Adrenal gland (tissue), 12 donors: ENCODE results near the gene CACNA1D. TPM values are rescaled to one million over a fixed set of nuclear protein-coding genes. Genes with fewer than 3 reads are reported as not detected.

Source experiments
- DNase-seq, 7 donors: peaks; one replicate each; pipeline ENCODE4 v3.0.0-alpha.2; 2019 to 2020
- H3K27ac ChIP-seq, 5 donors: fragments of 200-600 bp; sonication (generic) in 4 of 5; 1 replicate in 3 of 5; 2 replicates in 2 of 5; pipeline versions ENCODE4 v1.5.1 to v1.8.0; 2016 to 2020; ENCODE audit warnings: mild to moderate bottlenecking in 1 of 5
- H3K27me3 ChIP-seq: fragments of 200-600 bp; 2 replicates; pipeline ENCODE4 v1.8.0; 2021
- H3K36me3 ChIP-seq, 2 donors: fragments of 200-600 bp; replicated peaks in 1 of 2; 1 replicate in 1 of 2; 2 replicates in 1 of 2; pipeline versions ENCODE4 v1.5.1 to v1.8.0; 2018 to 2022
- H3K4me1 ChIP-seq, 2 donors: fragments of 200-600 bp; replicated peaks in 1 of 2; 1 replicate in 1 of 2; 2 replicates in 1 of 2; pipeline versions ENCODE4 v1.5.1 to v1.8.0; 2018 to 2021
- H3K4me3 ChIP-seq, 4 donors: fragments of 200-600 bp; sonication (generic) in 3 of 4; one replicate each; pipeline ENCODE4 v1.5.1; 2016 to 2018
- H3K9me3 ChIP-seq, 3 donors: fragments of 200-600 bp; sonication (generic) in 1 of 3; replicated peaks in 1 of 3; 1 replicate in 2 of 3; 2 replicates in 1 of 3; pipeline versions ENCODE4 v1.5.1 to v1.8.0; 2016 to 2021
- POLR2A ChIP-seq, 2 donors: fragments of 450-650 bp; IDR thresholded peaks; one replicate each; pipeline ENCODE4 v1.6.1; 2017; ENCODE audit warnings: antibody characterized with exemption in 2 of 2, mild to moderate bottlenecking in 2 of 2, moderate library complexity in 1 of 2
- WGBS, 4 donors: extraction: QIAGEN DNeasy Blood & Tissue Kit in 2 of 4; methylation state at CpG; one replicate each; pipeline versions ENCODE4 v1.1.5 to v1.1.7; 2013 to 2017; 5-methylcytosine and 5-hydroxymethylcytosine counted together
- intact Hi-C, 2 donors: fragments of 100-400 bp; cut with DNase I; formaldehyde crosslinking; loops; one replicate each; pipeline versions ENCODE4 v1.14.1 to v1.15.0; 2022 to 2023
- polyA plus RNA-seq, 3 donors: library from polyadenylated mRNA; stranded (reverse); fragments of 200-250 nt in 2 of 3; fragments of 350-450 nt in 1 of 3; fragmentation: Illumina TruSeq in 1 of 3; extraction: RNeasy Lipid Tissue Mini Kit (QIAGEN cat#74804) in 1 of 3; gene quantifications; one replicate each; pipeline ENCODE4 v1.2.3, GENCODE V29; 2013 to 2014
- total RNA-seq, 9 donors: library from RNA; depleted of rRNA in 4 of 9; stranded (reverse); fragments of >200 nt in 4 of 9; fragments of 120-200 nt in 1 of 9; fragmentation: NEBNext Ultra II Directional in 1 of 9; extraction: Animal tissue kit (Norgen Biotek cat#: 25700) in 1 of 9; gene quantifications; one replicate each; pipeline versions ENCODE4 v1.1.0 to v1.2.4, GENCODE V29; 2013 to 2023
- TF ChIP-seq, protein P1 (sequence below), 6 experiments: fragments of 450-650 bp in 4 of 6; fragments of 200-600 bp in 2 of 6; sonication (generic) in 1 of 6; IDR thresholded peaks; 1 replicate in 5 of 6; 2 replicates in 1 of 6; pipeline versions ENCODE4 v1.5.1 to v1.8.0; 2016 to 2021; ENCODE audit warnings: antibody characterized with exemption in 6 of 6, mild to moderate bottlenecking in 2 of 6, moderate library complexity in 1 of 6
- donor health status: healthy with polysubstance abuse.
- donor health status: Bipolar disorder and iron deficiency.
- donor health status: DM: yes; HTN: yes; CAD: no.
- donor health status: DM: no; HTN: no; CAD: no.
- donor health status: DM: no; HTN: no; CAD: no.
- donor health status: DM: yes; HTN: yes; CAD: no.

The CACNA1D gene
- total and polyA plus RNA-seq, 12 donors, result 25.8 to 111 (median 63.0) TPM

DNA sequence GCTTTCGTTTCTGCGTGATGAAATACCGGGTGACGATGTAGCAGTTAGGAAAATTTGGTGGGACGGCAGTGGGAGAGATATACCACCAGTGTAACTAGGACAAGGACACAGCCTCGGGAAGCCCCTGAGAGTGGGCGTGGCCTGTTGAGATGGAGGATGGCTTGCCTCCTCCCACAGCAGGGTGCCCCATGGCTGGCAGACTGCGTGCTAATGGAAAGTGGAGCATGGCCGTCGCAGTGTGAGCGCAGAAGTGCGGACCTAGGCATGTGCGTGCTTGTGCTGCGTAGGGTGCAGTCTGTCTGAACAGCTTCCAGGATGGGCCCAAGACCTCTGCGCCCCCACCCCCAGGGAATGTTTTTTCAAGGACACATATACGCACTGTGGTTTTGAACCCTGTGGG, 295.0 kb downstream of the CACNA1D start:
- intact Hi-C loops, result no loop called here
- WGBS, 4 donors, result 84 to 92% (median 91%) methylated on average over 16 of the region's 16 CpGs
- no peak for DNase-seq
- no peaks in the 10 kb centered on the region for H3K4me1 ChIP-seq
- H3K36me3 ChIP-seq, result peaks cover 0 to 8% of the 10 kb centered on the region in 2 donors
- no peaks in the 10 kb centered on the region for H3K27me3 ChIP-seq
- no peak overlapping the region for H3K27ac ChIP-seq
- H3K9me3 ChIP-seq, result no peaks in the 10 kb centered on the region
- no peak overlapping the region for H3K4me3 ChIP-seq
- no peak for TF ChIP-seq POLR2A (IDR thresholded peaks at IDR 0.05)
- TF ChIP-seq, protein P1, sequence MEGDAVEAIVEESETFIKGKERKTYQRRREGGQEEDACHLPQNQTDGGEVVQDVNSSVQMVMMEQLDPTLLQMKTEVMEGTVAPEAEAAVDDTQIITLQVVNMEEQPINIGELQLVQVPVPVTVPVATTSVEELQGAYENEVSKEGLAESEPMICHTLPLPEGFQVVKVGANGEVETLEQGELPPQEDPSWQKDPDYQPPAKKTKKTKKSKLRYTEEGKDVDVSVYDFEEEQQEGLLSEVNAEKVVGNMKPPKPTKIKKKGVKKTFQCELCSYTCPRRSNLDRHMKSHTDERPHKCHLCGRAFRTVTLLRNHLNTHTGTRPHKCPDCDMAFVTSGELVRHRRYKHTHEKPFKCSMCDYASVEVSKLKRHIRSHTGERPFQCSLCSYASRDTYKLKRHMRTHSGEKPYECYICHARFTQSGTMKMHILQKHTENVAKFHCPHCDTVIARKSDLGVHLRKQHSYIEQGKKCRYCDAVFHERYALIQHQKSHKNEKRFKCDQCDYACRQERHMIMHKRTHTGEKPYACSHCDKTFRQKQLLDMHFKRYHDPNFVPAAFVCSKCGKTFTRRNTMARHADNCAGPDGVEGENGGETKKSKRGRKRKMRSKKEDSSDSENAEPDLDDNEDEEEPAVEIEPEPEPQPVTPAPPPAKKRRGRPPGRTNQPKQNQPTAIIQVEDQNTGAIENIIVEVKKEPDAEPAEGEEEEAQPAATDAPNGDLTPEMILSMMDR (IDR thresholded peaks at IDR 0.05), result no peak

DNA sequence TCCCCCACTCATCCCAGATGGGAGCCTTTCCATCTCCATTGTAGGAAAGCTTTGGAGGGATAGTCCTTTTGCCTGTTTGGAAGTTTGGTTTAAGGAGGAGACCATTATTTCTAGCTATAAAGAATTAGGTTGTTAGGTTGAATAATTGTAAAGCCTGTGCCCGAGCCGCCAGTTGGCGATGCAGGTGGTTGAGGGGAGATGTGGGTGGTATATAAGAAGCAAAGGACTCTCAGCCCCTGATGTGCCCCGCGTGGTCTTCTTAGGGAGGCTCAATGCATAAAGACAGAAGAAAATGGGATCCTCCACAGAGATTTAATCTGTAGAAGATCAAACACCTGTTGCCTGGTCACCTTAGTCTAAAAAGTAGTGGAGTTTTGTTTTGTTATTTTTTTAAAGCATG, 296.1 kb downstream of the CACNA1D start:
- intact Hi-C loops, result no loop called here
- no peak overlapping the region for H3K27ac ChIP-seq
- WGBS, 4 donors, result 93 to 100% (median 95%) methylated on average over 5 of the region's 5 CpGs
- DNase-seq, result no peak
- H3K4me3 ChIP-seq, result no peak overlapping the region
- H3K27me3 ChIP-seq, result no peaks in the 10 kb centered on the region
- H3K36me3 ChIP-seq, result no peaks in the 10 kb centered on the region
- H3K9me3 ChIP-seq, result no peaks in the 10 kb centered on the region
- TF ChIP-seq POLR2A (IDR thresholded peaks at IDR 0.05), result no peak
- TF ChIP-seq, protein P1 (IDR thresholded peaks at IDR 0.05), result no peak
- H3K4me1 ChIP-seq, result peaks cover 0 to under 1% of the 10 kb centered on the region in 2 donors

DNA sequence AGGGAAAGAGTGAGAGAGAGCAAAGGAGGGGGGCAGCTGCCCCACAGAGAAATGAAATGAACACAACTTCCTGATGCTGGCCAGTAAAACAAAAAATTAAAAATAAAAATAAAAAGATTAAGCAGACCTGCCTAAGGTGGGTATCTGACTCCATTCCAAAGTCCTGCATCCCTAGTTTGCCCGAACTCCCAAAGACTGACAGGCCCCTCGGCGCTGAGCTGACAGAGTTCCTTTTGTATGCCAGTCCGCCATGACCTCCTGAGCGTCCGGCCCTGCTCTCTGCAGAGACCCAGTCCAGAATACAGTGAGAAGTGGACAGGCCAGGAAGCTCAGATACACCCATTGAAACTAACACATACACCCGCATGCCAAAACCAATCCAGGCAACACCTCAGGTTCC, 296.9 kb downstream of the CACNA1D start:
- WGBS, 4 donors, result 85 to 92% (median 87%) methylated on average over 7 of the region's 7 CpGs
- TF ChIP-seq POLR2A (IDR thresholded peaks at IDR 0.05), result no peak
- TF ChIP-seq, protein P1 (IDR thresholded peaks at IDR 0.05), result no peak
- DNase-seq, result no peak
- Histone ChIP-seq H3K9me3 (no peaks in the 10 kb centered on the region), H3K36me3 (no peaks in the 10 kb centered on the region), H3K27me3 (no peaks in the 10 kb centered on the region), H3K4me3 (no peak overlapping the region), H3K4me1 (peaks cover 0 to 8% of the 10 kb centered on the region in 2 donors), H3K27ac (no peak overlapping the region)
- intact Hi-C loops, result no loop called here

DNA sequence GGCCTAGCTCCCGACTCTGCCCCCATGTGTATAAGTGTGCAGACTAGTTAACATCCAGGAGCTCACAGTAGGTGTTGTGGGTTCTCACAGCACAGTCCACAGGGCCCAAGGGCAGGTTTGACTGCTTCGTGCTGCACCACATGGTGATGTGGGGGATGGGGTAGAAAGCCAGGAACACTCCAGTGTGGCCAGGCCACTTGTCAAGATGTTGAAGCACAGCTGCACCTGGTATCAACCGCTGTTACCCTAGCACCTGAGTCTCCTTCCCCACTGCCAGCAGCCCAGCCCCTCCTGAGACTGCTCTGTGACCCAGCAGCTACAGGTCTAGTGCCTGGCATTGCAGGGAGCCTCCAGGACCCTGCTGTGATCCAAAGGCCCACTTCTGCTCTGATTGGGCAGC, 298.5 kb downstream of the CACNA1D start:
- 80 to 92% (median 90%) methylated on average over 2 to 3 of the region's 3 CpGs; no CpG with 5 or more reads in 1 of the 4 donors for WGBS, 4 donors
- no peak overlapping the region for H3K4me3 ChIP-seq
- intact Hi-C loops, result no loop called here
- no peaks in the 10 kb centered on the region for H3K9me3 ChIP-seq
- H3K4me1 ChIP-seq, result peaks cover 0 to 11% of the 10 kb centered on the region in 2 donors
- no peaks in the 10 kb centered on the region for H3K27me3 ChIP-seq
- DNase-seq, result no peak
- TF ChIP-seq POLR2A (IDR thresholded peaks at IDR 0.05), result no peak
- TF ChIP-seq, protein P1 (IDR thresholded peaks at IDR 0.05), result no peak
- no peaks in the 10 kb centered on the region for H3K36me3 ChIP-seq
- H3K27ac ChIP-seq, result no peak overlapping the region
